ENCODE data around the gene PLA2G4B. TPM values are rescaled to one million over a fixed set of nuclear protein-coding genes. Genes with fewer than 3 reads are reported as not detected.

Gene PLA2G4B
- total RNA-seq, 1 experiment from 2014 or later = 3.7 TPM

- no peak overlapping the region for H4K8ac ChIP-seq (replicated peaks; ENCODE audit: insufficient read length, low read depth, low read length)
- H3K18ac ChIP-seq (ENCODE audit: insufficient read length, low read depth, low read length) = no peak overlapping the region
- DNase-seq = no peak
- H3K23me2 ChIP-seq (ENCODE audit: insufficient read length, low read depth, low read length, poor library complexity, severe bottlenecking) = no peaks in the 10 kb centered on the region
- no peak overlapping the region for H2BK15ac ChIP-seq (ENCODE audit: low read depth, low read length)
- no peak overlapping the region for H3K56ac ChIP-seq (ENCODE audit: insufficient read length, low read depth, low read length)
- H3K4ac ChIP-seq (ENCODE audit: low read depth, low read length) = no peak overlapping the region
- H3K9ac ChIP-seq (ENCODE audit: extremely low read depth, insufficient read length, low read length) = no peak overlapping the region
- no peak overlapping the region for H3K27ac ChIP-seq (ENCODE audit: insufficient read length, low read depth, low read length)
- no peak overlapping the region for H2AFZ ChIP-seq (ENCODE audit: low read length)
- no peak overlapping the region for H2AK5ac ChIP-seq (ENCODE audit: insufficient read length, low read length)
- Mint-ChIP-seq H3K27ac (peak overlapping the region in 1 of 3 experiments; percentile 36; a peak in 1 of 7 replicates), H3K4me3 (no peak overlapping the region), H3K4me1 (no peaks in the 10 kb centered on the region), H3K27me3 (ENCODE audit: low read depth) (no peaks in the 10 kb centered on the region), H3K36me3 (ENCODE audit: insufficient read depth in 1 of 3, low read depth in 3 of 3) (peaks cover 5 to 15% (median 8%) of the 10 kb centered on the region in 3 experiments; a peak in 6 of 7 replicates), H3K9me3 (no peaks in the 10 kb centered on the region)
- no peaks in the 10 kb centered on the region for H3K79me1 ChIP-seq (ENCODE audit: insufficient read depth, low read depth, low read length, poor library complexity, severe bottlenecking)
- H4K5ac ChIP-seq (ENCODE audit: insufficient read length, low read depth, low read length) = no peak overlapping the region
- H3T11ph ChIP-seq (ENCODE audit: low read length) = no peak overlapping the region
- no peak overlapping the region for H3K23ac ChIP-seq (ENCODE audit: insufficient read length, low read depth, low read length)
- H3K14ac ChIP-seq (ENCODE audit: insufficient read depth, low read length) = no peak overlapping the region
- H3K27me3 ChIP-seq (ENCODE audit: insufficient read depth, low read length) = no peaks in the 10 kb centered on the region
- H4K20me1 ChIP-seq (ENCODE audit: control insufficient read depth, insufficient read depth, insufficient read length) = peaks cover 3% of the 10 kb centered on the region
- H2BK5ac ChIP-seq (ENCODE audit: insufficient read length, low read length) = no peak overlapping the region
- no peaks in the 10 kb centered on the region for H3K4me1 ChIP-seq (ENCODE audit: insufficient read depth, low read length)
- no peak overlapping the region for H2BK20ac ChIP-seq (ENCODE audit: low read depth, low read length, poor library complexity, severe bottlenecking)
- H4K91ac ChIP-seq (ENCODE audit: insufficient read length, low read depth, low read length) = no peak overlapping the region
- no peak overlapping the region for H2BK120ac ChIP-seq (ENCODE audit: low read depth, low read length, poor library complexity, severe bottlenecking)
- H3K9me3 ChIP-seq (ENCODE audit: control insufficient read depth, low read depth, low read length) = no peaks in the 10 kb centered on the region
- no peak overlapping the region for H2BK12ac ChIP-seq (ENCODE audit: insufficient read length, low read depth, low read length)
- H3K4me2 ChIP-seq (ENCODE audit: insufficient read depth, insufficient read length, low read length) = no peak overlapping the region
- H3K79me2 ChIP-seq (ENCODE audit: insufficient read depth, low read length) = no peaks in the 10 kb centered on the region
- WGBS (ENCODE audit: extremely low coverage, insufficient read length, low lambda C conversion rate) = no CpG with 5 or more reads among the region's 10 CpGs
- TF ChIP-seq CTCF (conservative IDR thresholded peaks at IDR 0.05) = no peak
Measured at GRCh38 chr15:41841131-41841530, 2.5 kb downstream of the PLA2G4B start.
